Suprapubic skin (tissue), 4 donors: ENCODE results near the gene GALNT2. TPM values are rescaled to one million over a fixed set of nuclear protein-coding genes. Genes with fewer than 3 reads are reported as not detected.

Source experiments
- DNase-seq, 2 donors: peaks; one replicate each; pipeline ENCODE4 v3.0.0-alpha.2; 2019; ENCODE audit warnings: low spot score in 2 of 2
- H3K27ac ChIP-seq: fragments of 200-600 bp; sonication (generic); one replicate; pipeline ENCODE4 v1.5.1; 2019
- H3K27me3 ChIP-seq: fragments of 200-600 bp; sonication (generic); one replicate; pipeline ENCODE4 v1.5.1; 2019
- H3K36me3 ChIP-seq: fragments of 200-600 bp; sonication (generic); one replicate; pipeline ENCODE4 v1.5.1; 2019
- H3K4me1 ChIP-seq: fragments of 200-600 bp; sonication (generic); one replicate; pipeline ENCODE4 v1.5.1; 2019
- H3K4me3 ChIP-seq: fragments of 200-600 bp; sonication (generic); one replicate; pipeline ENCODE4 v1.5.1; 2019; ENCODE audit warnings: mild to moderate bottlenecking
- H3K9me3 ChIP-seq: fragments of 200-600 bp; sonication (generic); one replicate; pipeline ENCODE4 v1.5.1; 2019
- CTCF ChIP-seq, 2 donors: fragments of 200-600 bp in 1 of 2; fragments of 450-650 bp in 1 of 2; sonication (generic) in 1 of 2; IDR thresholded peaks; one replicate each; pipeline ENCODE4 v1.5.1; 2016 to 2019; ENCODE audit warnings: antibody characterized with exemption in 2 of 2, mild to moderate bottlenecking in 1 of 2, moderate library complexity in 1 of 2
- EP300 ChIP-seq: sonication (generic); formaldehyde crosslinking; IDR thresholded peaks from one replicate; pipeline ENCODE4 v1.6.1; 2017; ENCODE audit warnings: antibody characterized with exemption
- POLR2A ChIP-seq, 2 donors: fragments of 450-650 bp; IDR thresholded peaks; one replicate each; pipeline ENCODE4 v1.6.1; 2017; ENCODE audit warnings: antibody characterized with exemption in 2 of 2, mild to moderate bottlenecking in 2 of 2, moderate library complexity in 2 of 2
- POLR2AphosphoS5 ChIP-seq, 3 donors: sonication (generic); formaldehyde crosslinking; IDR thresholded peaks; one replicate each; pipeline ENCODE4 v1.6.1; 2017; ENCODE audit warnings: antibody characterized with exemption in 3 of 3
- WGBS: methylation state at CpG from one replicate; pipeline ENCODE4 v1.1.5; 2018; 5-methylcytosine and 5-hydroxymethylcytosine counted together
- total RNA-seq, 4 donors: library from RNA; depleted of rRNA; stranded (reverse); fragments of >200 nt; gene quantifications; one replicate each; pipeline ENCODE4 v1.1.0, GENCODE V29; 2016

Gene GALNT2
- total RNA-seq, 4 donors from 2014 or later, result 24.1 to 40.2 (median 36.4) TPM

DNA sequence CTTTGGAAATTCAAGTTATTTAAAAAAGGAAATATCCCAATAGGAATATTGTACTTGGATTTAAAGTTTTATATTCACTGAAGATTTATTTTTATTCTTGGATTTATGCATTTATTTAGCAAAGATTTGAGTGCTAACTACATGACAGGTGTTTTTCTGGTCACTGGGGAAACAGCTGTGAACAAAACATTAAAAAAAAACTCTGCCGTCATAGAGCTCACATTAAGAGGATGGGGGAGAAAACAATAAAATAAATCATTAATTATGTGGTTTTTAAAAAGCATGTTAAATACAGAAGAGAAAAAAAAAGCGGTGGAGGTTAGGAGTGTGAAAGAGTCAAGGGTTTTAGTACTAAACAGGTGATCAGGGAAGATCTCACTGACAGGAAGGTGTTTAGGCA is 149.9 kb downstream of the GALNT2 start:
- TF ChIP-seq POLR2A (IDR thresholded peaks at IDR 0.05) (no peak), POLR2AphosphoS5 (IDR thresholded peaks at IDR 0.05) (no peak), EP300 (no peak)
- WGBS, result 96% methylated on average over 2 of the region's 2 CpGs
- Histone ChIP-seq H3K4me3 (no peak overlapping the region), H3K4me1 (peaks cover 18% of the 10 kb centered on the region), H3K9me3 (no peaks in the 10 kb centered on the region), H3K36me3 (no peaks in the 10 kb centered on the region), H3K27ac (no peak overlapping the region), H3K27me3 (no peaks in the 10 kb centered on the region)
- no peak for DNase-seq

- peaks cover 18% of the 10 kb centered on the region for H3K4me1 ChIP-seq
- H3K27ac ChIP-seq, result no peak overlapping the region
- no peaks in the 10 kb centered on the region for H3K27me3 ChIP-seq
- TF ChIP-seq POLR2A (IDR thresholded peaks at IDR 0.05) (no peak), CTCF (IDR thresholded peaks at IDR 0.05) (no peak), EP300 (no peak), POLR2AphosphoS5 (IDR thresholded peaks at IDR 0.05) (no peak)
- no peaks in the 10 kb centered on the region for H3K36me3 ChIP-seq
- no peak overlapping the region for H3K4me3 ChIP-seq
- 95% methylated on average over 6 of the region's 6 CpGs for WGBS
- no peaks in the 10 kb centered on the region for H3K9me3 ChIP-seq
- no peak for DNase-seq
These were observed 151.6 kb downstream of the GALNT2 start for GRCh38 chr1:230218667-230219066.

DNA sequence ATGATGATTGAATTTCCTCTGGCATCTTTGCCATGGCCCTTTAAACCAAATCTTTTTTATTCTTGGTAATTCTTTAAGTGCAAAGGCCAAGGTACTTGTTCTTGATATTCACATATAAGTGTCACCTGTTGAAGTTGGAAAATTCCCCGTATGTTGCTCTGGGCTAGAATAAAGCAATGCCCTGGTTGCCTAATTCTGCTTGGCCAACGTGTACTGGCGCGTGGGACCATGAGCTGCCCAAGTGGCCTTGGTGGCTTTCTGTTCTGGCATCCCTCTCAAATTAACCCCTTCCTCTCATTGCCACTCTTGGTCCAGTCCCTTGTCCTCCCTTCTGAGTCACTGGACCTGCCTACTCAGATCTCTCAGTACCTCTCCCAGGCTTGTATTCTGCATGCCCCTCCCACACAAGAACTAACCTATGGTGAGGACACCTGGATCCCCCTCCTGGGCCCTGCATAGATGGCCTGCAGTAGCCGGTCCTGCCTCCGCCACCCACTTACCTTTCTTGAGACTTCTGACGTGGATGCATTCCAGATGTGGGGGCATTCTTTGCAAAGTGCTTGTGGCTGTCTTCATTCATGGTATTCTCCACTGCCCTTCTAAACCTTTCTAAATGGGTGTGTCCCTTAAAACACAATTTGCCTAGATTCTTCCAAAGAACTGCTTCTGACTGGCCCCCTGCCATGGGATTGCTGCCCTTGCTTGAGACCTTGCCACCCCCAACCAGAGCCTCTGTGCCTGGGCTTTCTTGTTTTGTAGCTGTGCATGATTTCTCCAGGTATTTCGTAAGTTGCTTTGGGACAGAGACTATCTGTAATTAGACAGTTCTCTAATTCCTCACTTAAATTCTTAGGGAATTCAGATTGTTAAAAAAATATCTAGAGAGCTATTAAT is 152.4 kb downstream of the GALNT2 start:
- WGBS, result 87% methylated on average over 8 of the region's 8 CpGs
- TF ChIP-seq EP300, result no peak
- TF ChIP-seq POLR2AphosphoS5 (IDR thresholded peaks at IDR 0.05), result no peak
- no peak for TF ChIP-seq CTCF (IDR thresholded peaks at IDR 0.05)
- no peak for TF ChIP-seq POLR2A (IDR thresholded peaks at IDR 0.05)
- Histone ChIP-seq H3K9me3 (no peaks in the 10 kb centered on the region), H3K4me3 (no peak overlapping the region), H3K4me1 (peaks cover 13% of the 10 kb centered on the region), H3K27ac (no peak overlapping the region), H3K36me3 (no peaks in the 10 kb centered on the region), H3K27me3 (no peaks in the 10 kb centered on the region)
- no peak for DNase-seq

GRCh38 chr1:230220478-230220877 is 153.4 kb downstream of the GALNT2 start:
- H3K27me3 ChIP-seq, result no peaks in the 10 kb centered on the region
- no peaks in the 10 kb centered on the region for H3K9me3 ChIP-seq
- DNase-seq, result no peak
- no peak for TF ChIP-seq POLR2A (IDR thresholded peaks at IDR 0.05)
- no peak for TF ChIP-seq EP300
- no peak for TF ChIP-seq POLR2AphosphoS5 (IDR thresholded peaks at IDR 0.05)
- no peaks in the 10 kb centered on the region for H3K36me3 ChIP-seq
- no peak overlapping the region for H3K27ac ChIP-seq
- H3K4me3 ChIP-seq, result no peak overlapping the region
- H3K4me1 ChIP-seq, result peaks cover 2% of the 10 kb centered on the region
- WGBS, result 88% methylated on average over 7 of the region's 7 CpGs

DNA sequence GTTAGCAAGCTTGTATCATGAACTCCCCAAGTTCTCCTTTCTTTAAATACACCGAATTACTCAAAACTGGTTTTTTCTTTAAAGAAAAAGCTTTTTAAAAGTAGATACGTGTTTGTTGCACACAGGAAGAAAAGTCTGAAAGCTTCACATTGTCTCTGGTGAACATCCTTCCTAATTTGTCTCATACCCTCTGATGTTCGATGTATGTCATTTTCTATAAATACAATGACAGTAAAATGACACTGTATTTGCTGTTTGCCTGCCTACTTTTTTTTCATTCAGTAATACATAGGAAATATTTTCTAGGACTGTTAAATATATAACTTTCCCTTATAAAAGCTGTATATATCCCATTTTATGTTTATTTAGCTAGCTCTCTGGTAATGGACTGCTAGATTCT is 153.9 kb downstream of the GALNT2 start:
- no peak for DNase-seq
- TF ChIP-seq POLR2AphosphoS5 (IDR thresholded peaks at IDR 0.05) (no peak), POLR2A (IDR thresholded peaks at IDR 0.05) (no peak), CTCF (IDR thresholded peaks at IDR 0.05) (no peak), EP300 (no peak)
- H3K27me3 ChIP-seq, result no peaks in the 10 kb centered on the region
- H3K4me1 ChIP-seq, result no peaks in the 10 kb centered on the region
- H3K9me3 ChIP-seq, result no peaks in the 10 kb centered on the region
- no peak overlapping the region for H3K27ac ChIP-seq
- H3K36me3 ChIP-seq, result no peaks in the 10 kb centered on the region
- WGBS, result 80% methylated on average over 3 of the region's 3 CpGs
- no peak overlapping the region for H3K4me3 ChIP-seq

- Histone ChIP-seq H3K4me3 (no peak overlapping the region), H3K9me3 (no peaks in the 10 kb centered on the region), H3K27me3 (no peaks in the 10 kb centered on the region), H3K36me3 (no peaks in the 10 kb centered on the region), H3K4me1 (no peaks in the 10 kb centered on the region), H3K27ac (no peak overlapping the region)
- no peak for TF ChIP-seq POLR2AphosphoS5 (IDR thresholded peaks at IDR 0.05)
- TF ChIP-seq EP300, result no peak
- no peak for TF ChIP-seq CTCF (IDR thresholded peaks at IDR 0.05)
- TF ChIP-seq POLR2A (IDR thresholded peaks at IDR 0.05), result no peak
- no peak for DNase-seq
- WGBS, result 91% methylated on average over 2 of the region's 2 CpGs
These were observed 155.6 kb downstream of the GALNT2 start for GRCh38 chr1:230222678-230223077.
